ENCODE results near the gene FAF1. TPM values are rescaled to one million over a fixed set of nuclear protein-coding genes. Genes with fewer than 3 reads are reported as not detected.

FAF1 gene
- total and polyA plus RNA-seq, 2 of the 8 experiments (the other 6 are each of a cell fraction or from before 2014, with no cell fraction given), result 10.8 to 65.9 TPM

DNA sequence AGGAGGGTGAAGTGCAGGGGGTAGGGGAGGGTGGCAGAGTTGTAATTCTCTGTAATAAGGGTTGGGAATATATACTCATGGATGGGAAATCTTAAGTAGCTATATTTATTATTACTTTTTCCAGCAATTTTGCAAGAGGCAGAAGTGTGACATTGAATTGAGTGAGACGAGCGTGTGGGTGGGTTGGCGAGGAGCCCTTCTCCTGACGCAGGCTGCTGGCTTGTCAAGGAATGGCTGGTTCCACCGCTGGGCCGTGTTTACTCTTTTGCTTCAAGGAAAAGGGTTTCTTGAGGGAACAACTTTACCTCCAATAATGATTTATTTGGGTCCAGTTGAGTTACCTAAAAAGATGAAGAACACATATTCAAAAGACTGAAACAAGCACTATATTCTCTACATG lies 518.9 kb downstream of the FAF1 start:
- no peaks in the 10 kb centered on the region for H3K9me3 ChIP-seq (ENCODE audit: insufficient read depth in 2 of 2, low read depth in 1 of 2, low read length in 1 of 2)
- no peak overlapping the region for H2AFZ ChIP-seq (ENCODE audit: low read length)
- H3K23ac ChIP-seq (ENCODE audit: insufficient read length), result no peak overlapping the region
- no peaks in the 10 kb centered on the region for H3K79me1 ChIP-seq (ENCODE audit: low read depth, low read length)
- no peak for DNase-seq (ENCODE audit: low read depth in 1 of 2, low spot score in 2 of 2)
- no peak overlapping the region for H2BK120ac ChIP-seq (replicated peaks; ENCODE audit: low read depth, low read length)
- no peak overlapping the region for H2BK5ac ChIP-seq (ENCODE audit: low read depth, low read length)
- no peak overlapping the region for H3K18ac ChIP-seq (ENCODE audit: extremely low read depth, low read length)
- H3K4me3 ChIP-seq (ENCODE audit: extremely low read depth in 1 of 4, insufficient read depth in 2 of 4, low read depth in 3 of 4, low read length in 4 of 4), result no peak overlapping the region
- no peak overlapping the region for H3K4ac ChIP-seq (replicated peaks; ENCODE audit: insufficient read length, low read depth, low read length)
- no peaks in the 10 kb centered on the region for H3K23me2 ChIP-seq (ENCODE audit: low read depth, low read length)
- no peaks in the 10 kb centered on the region for H3K27me3 ChIP-seq (replicated peaks in 1 of 4; ENCODE audit: control insufficient read depth in 3 of 4, extremely low read depth in 1 of 4, insufficient read depth in 3 of 4, low read length in 3 of 4)
- H3K56ac ChIP-seq (replicated peaks; ENCODE audit: insufficient read length, low read depth, low read length), result no peak overlapping the region
- no peak overlapping the region for H4K5ac ChIP-seq (ENCODE audit: insufficient read length, low read depth, low read length)
- H3K14ac ChIP-seq (ENCODE audit: insufficient read length), result no peak overlapping the region
- CTCF ChIA-PET (ENCODE audit: partially characterized antibody), result interaction anchor here (1.0 to 1.4 kb wide), 2 partner anchors 12 to 69 kb away, joined by 3 read pairs; no protein-coding TSS in a partner anchor
- H2AK5ac ChIP-seq (ENCODE audit: low read depth, low read length), result no peak overlapping the region
- no peaks in the 10 kb centered on the region for H3K4me1 ChIP-seq (replicated peaks in 1 of 4; ENCODE audit: control insufficient read depth in 3 of 4, insufficient read depth in 4 of 4, low read length in 3 of 4)
- H2BK20ac ChIP-seq (ENCODE audit: low read length), result no peak overlapping the region
- no peak overlapping the region for H3K4me2 ChIP-seq (ENCODE audit: insufficient read depth in 1 of 2, low read depth in 2 of 2, low read length in 2 of 2)
- WGBS, 2 experiments (ENCODE audit: extremely low coverage in 1 of 2, insufficient coverage in 1 of 2, insufficient read length in 1 of 2, insufficient replicate concordance in 2 of 2, low coverage in 1 of 2, low lambda C conversion rate in 2 of 2, missing lambda C conversion rate in 1 of 2), result 94% methylated on average over 6 of the region's 6 CpGs; no CpG with 5 or more reads in 1 of the 2 experiments
- no peak overlapping the region for H4K8ac ChIP-seq (ENCODE audit: extremely low read depth, insufficient read depth, low read length)
- no peaks in the 10 kb centered on the region for H4K20me1 ChIP-seq (replicated peaks in 1 of 2; ENCODE audit: control insufficient read depth in 1 of 2, insufficient read depth in 2 of 2, low read length in 2 of 2)
- H4K91ac ChIP-seq (replicated peaks; ENCODE audit: insufficient read length, low read length), result no peak overlapping the region
- H3K36me3 ChIP-seq (ENCODE audit: control insufficient read depth in 2 of 4, insufficient read depth in 4 of 4, low read length in 3 of 4), result no peaks in the 10 kb centered on the region; a peak in 1 of 8 replicates
- no peak for FAIRE-seq
- H3K27ac ChIP-seq (ENCODE audit: low read depth, low read length), result no peak overlapping the region
- H3K79me2 ChIP-seq (ENCODE audit: control insufficient read depth in 1 of 2, insufficient read depth in 2 of 2, low read length in 2 of 2), result no peaks in the 10 kb centered on the region
- H3K9ac ChIP-seq (replicated peaks in 1 of 4; ENCODE audit: extremely low read depth in 1 of 4, low read depth in 3 of 4, low read length in 3 of 4), result no peak overlapping the region
- H2BK15ac ChIP-seq (ENCODE audit: low read length), result no peak overlapping the region
- POLR2A ChIA-PET (ENCODE audit: partially characterized antibody), result no interaction called here
- H2BK12ac ChIP-seq (ENCODE audit: low read depth, low read length), result no peak overlapping the region
- TF ChIP-seq JUND (IDR thresholded peaks at IDR 0.05; ENCODE audit: low read length) (no peak), POU5F1 (IDR thresholded peaks at IDR 0.05; ENCODE audit: low read depth, low read length) (no peak), KDM5A (IDR thresholded peaks at IDR 0.05; ENCODE audit: low read length) (no peak)

Measured in H1 (cell line).